PC-9 (cell line): Measurements from ENCODE around the gene TTC4.

Experiments used
- CTCF ChIP-seq: fragments of 200-600 bp; sonication (generic); conservative IDR thresholded peaks from 2 replicates; pipeline ENCODE4 v1.6.1; 2017; ENCODE audit warnings: mixed run types, antibody characterized with exemption, mild to moderate bottlenecking, moderate library complexity
- EZH2 ChIP-seq: fragments of 200-600 bp; sonication (generic); IDR thresholded peaks from 2 replicates; pipeline ENCODE4 v1.8.0; 2017; ENCODE audit warnings: antibody characterized with exemption, low read depth

DNA sequence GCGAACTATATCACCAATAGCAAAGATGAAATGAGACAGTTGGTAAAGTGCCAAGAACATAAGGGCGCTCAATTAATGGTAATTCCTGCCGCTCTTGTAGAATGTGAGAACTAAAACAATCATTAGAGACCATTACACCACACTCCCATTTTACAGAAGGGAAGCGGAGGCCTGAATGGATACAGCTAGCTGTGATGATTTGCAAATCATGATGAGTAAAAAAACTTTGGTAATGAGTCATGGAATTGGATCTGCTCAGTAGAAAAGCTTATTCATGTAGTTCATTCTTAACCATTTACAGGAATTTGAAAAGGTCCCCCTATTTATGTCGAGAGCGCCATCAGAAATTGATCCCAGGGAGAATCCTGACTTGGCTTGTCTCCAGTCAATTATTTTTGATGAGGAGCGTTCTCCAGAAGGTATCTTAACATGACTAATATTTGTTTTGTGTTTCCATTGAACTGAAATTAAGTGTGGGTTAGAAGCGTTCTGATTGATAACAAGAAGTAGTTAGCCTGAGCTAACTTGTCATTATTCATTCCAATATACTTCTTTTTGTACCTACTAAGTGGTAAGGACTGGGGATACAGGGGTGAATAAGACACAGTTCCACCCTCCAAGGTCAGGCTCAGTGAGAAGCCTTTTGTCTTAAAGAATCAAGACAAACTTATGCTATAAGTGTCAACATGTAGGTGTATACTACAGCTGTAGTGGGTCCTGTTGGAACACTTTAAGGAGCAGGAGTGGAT lies 812 bp downstream of the TTC4 start:
- TF ChIP-seq CTCF (no peak), EZH2 (no peak)
